PC-9 (cell line): ENCODE measurements around the gene BASP1. TPM values are rescaled to one million over a fixed set of nuclear protein-coding genes. Genes with fewer than 3 reads are reported as not detected.

ENCODE experiments used
- BruUV-seq: library from RNA; stranded (reverse); fragments of 400-500 nt; replicated peaks from 2 replicates; lab custom pipeline; 2021; lab: Mats Ljungman, UMichigan
- CTCF ChIA-PET: fragments of 300-600 bp; sonication (Branson Sonifier 250); formaldehyde crosslinking; loops from one replicate; lab custom pipeline; 2022; ENCODE audit warnings: antibody characterized with exemption; lab: Charles Lee
- POLR2A ChIA-PET: fragments of 300-600 bp; sonication (Branson Sonifier 250); formaldehyde crosslinking; loops from one replicate; lab custom pipeline; 2022; ENCODE audit warnings: antibody characterized with exemption; ENCODE audit not compliant: unreplicated experiment; lab: Charles Lee
- DNase-seq, 2 experiments: peaks; one replicate each; pipeline versions ENCODE4 v3.0.0 to v3.0.0-alpha.2; 2015 to 2022; ENCODE audit warnings: mixed read lengths in 1 of 2
- H2AFZ ChIP-seq: fragments of 200-600 bp; sonication (generic); 2 replicates; pipeline ENCODE4 v1.8.1; 2017; ENCODE audit warnings: antibody characterized with exemption
- H3F3A ChIP-seq: fragments of 200-600 bp; sonication (generic); 2 replicates; pipeline ENCODE4 v1.8.1; 2017; ENCODE audit warnings: antibody characterized with exemption, mild to moderate bottlenecking, low read depth; ENCODE audit not compliant: insufficient read depth
- H3K27ac ChIP-seq: fragments of 200-600 bp; sonication (generic); 2 replicates; pipeline ENCODE4 v1.6.1; 2016; ENCODE audit warnings: mixed run types
- H3K27me3 ChIP-seq: fragments of 200-600 bp; sonication (generic); 2 replicates; pipeline ENCODE4 v1.6.1; 2016; ENCODE audit warnings: low read depth, mixed run types; ENCODE audit not compliant: insufficient read depth
- H3K36me3 ChIP-seq: fragments of 200-600 bp; sonication (generic); 2 replicates; pipeline ENCODE4 v1.6.1; 2016; ENCODE audit warnings: low read depth, mixed run types
- H3K4me1 ChIP-seq: fragments of 200-600 bp; sonication (generic); replicated peaks from 2 replicates; pipeline ENCODE4 v1.6.1; 2016; ENCODE audit warnings: mixed run types; ENCODE audit not compliant: insufficient read depth
- H3K4me2 ChIP-seq: fragments of 200-600 bp; sonication (generic); 2 replicates; pipeline ENCODE4 v1.6.1; 2017; ENCODE audit warnings: mixed run types
- H3K4me3 ChIP-seq: fragments of 200-600 bp; sonication (generic); 2 replicates; pipeline ENCODE4 v1.6.1; 2016; ENCODE audit warnings: mixed run types
- H3K79me2 ChIP-seq: fragments of 200-600 bp; sonication (generic); 2 replicates; pipeline ENCODE4 v1.6.1; 2017; ENCODE audit warnings: low read depth, mixed run types
- H3K9me2 ChIP-seq: fragments of 200-600 bp; sonication (generic); 2 replicates; pipeline ENCODE4 v1.8.1; 2017; ENCODE audit warnings: mild to moderate bottlenecking; ENCODE audit not compliant: insufficient read depth
- H3K9me3 ChIP-seq: fragments of 200-600 bp; sonication (generic); 2 replicates; pipeline ENCODE4 v1.8.1; 2016; ENCODE audit warnings: low read depth; ENCODE audit not compliant: insufficient read depth
- H4K20me1 ChIP-seq: fragments of 200-600 bp; sonication (generic); 2 replicates; pipeline ENCODE4 v1.8.1; 2017; ENCODE audit not compliant: insufficient read depth
- EZH2 ChIP-seq: fragments of 200-600 bp; sonication (generic); IDR thresholded peaks from 2 replicates; pipeline ENCODE4 v1.8.0; 2017; ENCODE audit warnings: antibody characterized with exemption, low read depth
- intact Hi-C: fragments of 100-400 bp; cut with micrococcal nuclease; formaldehyde crosslinking; loops from one replicate; pipeline ENCODE4 v1.10.0; 2022; ENCODE audit not compliant: unreplicated experiment
- total RNA-seq: library from RNA; stranded (reverse); gene quantifications from 2 replicates; pipeline ENCODE4 v1.2.3, GENCODE V29; 2021
- TF ChIP-seq, protein P1 (sequence below): fragments of 200-600 bp; sonication (generic); conservative IDR thresholded peaks from 2 replicates; pipeline ENCODE4 v1.6.1; 2017; ENCODE audit warnings: mixed run types, antibody characterized with exemption, mild to moderate bottlenecking, moderate library complexity

The BASP1 gene
- total RNA-seq, 1 experiment from 2014 or later = not detected

DNA sequence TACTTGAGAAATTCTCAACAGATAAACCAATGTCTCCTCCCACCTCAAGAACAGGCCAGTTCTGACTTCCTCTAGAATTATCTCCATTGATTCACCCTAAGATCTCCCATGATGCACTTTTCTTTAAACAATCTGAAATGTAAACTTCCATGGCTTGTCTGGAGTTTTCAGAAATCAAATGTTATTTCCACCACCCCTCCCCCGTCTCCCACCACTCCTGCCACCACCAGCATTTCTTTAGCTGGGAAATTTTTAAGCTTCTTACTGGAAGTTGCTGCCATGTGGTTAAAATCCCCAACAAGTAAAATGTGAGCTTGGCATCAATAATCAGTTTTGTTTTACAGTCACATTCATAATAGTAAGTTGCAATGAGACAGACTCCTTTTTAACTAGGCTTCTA, 32.8 kb upstream of the BASP1 start:
- H3K9me2 ChIP-seq = no peaks in the 10 kb centered on the region
- no peaks in the 10 kb centered on the region for H3K27me3 ChIP-seq
- TF ChIP-seq EZH2 = no peak
- peaks cover 6% of the 10 kb centered on the region; the same call in 1 of the 2 replicates for H3K4me1 ChIP-seq
- no peak overlapping the region for H2AFZ ChIP-seq
- H3K9me3 ChIP-seq = no peaks in the 10 kb centered on the region
- no peaks in the 10 kb centered on the region for H3K79me2 ChIP-seq
- intact Hi-C loops = loop anchor here (10.0 kb wide), 1 partner anchor 170 kb away; no protein-coding TSS in a partner anchor
- no peak overlapping the region for H3K27ac ChIP-seq
- H3F3A ChIP-seq = peaks cover 8% of the 10 kb centered on the region
- H3K36me3 ChIP-seq = no peaks in the 10 kb centered on the region
- H4K20me1 ChIP-seq = no peaks in the 10 kb centered on the region
- ChIA-PET CTCF (interaction anchor here (0.7 to 1.0 kb wide), 2 partner anchors 142 to 393 kb away, joined by 3 to 4 read pairs; no protein-coding TSS in a partner anchor), POLR2A (no interaction called here)
- H3K4me2 ChIP-seq = no peak overlapping the region
- no peak for DNase-seq
- no peak overlapping the region for H3K4me3 ChIP-seq
- no TSS peak for BruUV-seq

DNA sequence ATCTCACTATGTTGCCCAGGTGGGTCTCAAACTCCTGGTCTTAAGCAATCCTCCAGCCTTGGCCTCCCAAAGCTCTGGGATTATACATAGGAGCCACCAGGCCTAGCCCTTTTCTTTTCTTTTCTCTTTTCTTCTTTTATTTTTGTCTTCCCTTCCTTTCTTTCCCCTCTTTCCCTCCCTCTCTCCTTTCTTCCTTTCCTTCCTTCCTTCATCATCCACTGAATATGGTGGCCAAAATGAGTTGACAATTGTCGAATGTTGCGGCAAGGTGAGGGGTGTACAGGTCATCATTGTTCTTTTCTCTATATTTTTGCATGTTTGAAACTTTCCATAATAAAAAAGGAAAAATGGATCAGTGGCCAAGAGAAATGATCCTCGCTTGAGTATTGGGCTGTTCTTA, 32.1 kb upstream of the BASP1 start:
- no peaks in the 10 kb centered on the region for H3K9me2 ChIP-seq
- peaks cover 5% of the 10 kb centered on the region for H3K4me1 ChIP-seq
- TF ChIP-seq EZH2 = no peak
- TF ChIP-seq, protein P1, sequence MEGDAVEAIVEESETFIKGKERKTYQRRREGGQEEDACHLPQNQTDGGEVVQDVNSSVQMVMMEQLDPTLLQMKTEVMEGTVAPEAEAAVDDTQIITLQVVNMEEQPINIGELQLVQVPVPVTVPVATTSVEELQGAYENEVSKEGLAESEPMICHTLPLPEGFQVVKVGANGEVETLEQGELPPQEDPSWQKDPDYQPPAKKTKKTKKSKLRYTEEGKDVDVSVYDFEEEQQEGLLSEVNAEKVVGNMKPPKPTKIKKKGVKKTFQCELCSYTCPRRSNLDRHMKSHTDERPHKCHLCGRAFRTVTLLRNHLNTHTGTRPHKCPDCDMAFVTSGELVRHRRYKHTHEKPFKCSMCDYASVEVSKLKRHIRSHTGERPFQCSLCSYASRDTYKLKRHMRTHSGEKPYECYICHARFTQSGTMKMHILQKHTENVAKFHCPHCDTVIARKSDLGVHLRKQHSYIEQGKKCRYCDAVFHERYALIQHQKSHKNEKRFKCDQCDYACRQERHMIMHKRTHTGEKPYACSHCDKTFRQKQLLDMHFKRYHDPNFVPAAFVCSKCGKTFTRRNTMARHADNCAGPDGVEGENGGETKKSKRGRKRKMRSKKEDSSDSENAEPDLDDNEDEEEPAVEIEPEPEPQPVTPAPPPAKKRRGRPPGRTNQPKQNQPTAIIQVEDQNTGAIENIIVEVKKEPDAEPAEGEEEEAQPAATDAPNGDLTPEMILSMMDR = no peak
- no TSS peak for BruUV-seq
- H2AFZ ChIP-seq = no peak overlapping the region
- ChIA-PET CTCF (interaction anchor here (0.7 kb wide), 1 partner anchor 9 kb away, joined by 10 read pairs; no protein-coding TSS in a partner anchor), POLR2A (no interaction called here)
- no peak overlapping the region for H3K27ac ChIP-seq
- no peak overlapping the region for H3K4me3 ChIP-seq
- H3K36me3 ChIP-seq = no peaks in the 10 kb centered on the region
- H4K20me1 ChIP-seq = no peaks in the 10 kb centered on the region
- H3K79me2 ChIP-seq = no peaks in the 10 kb centered on the region
- H3K9me3 ChIP-seq = no peaks in the 10 kb centered on the region
- H3K27me3 ChIP-seq = no peaks in the 10 kb centered on the region
- DNase-seq = no peak
- no peak overlapping the region for H3K4me2 ChIP-seq
- intact Hi-C loops = loop anchor here (5.0 to 10.0 kb wide), 2 partner anchors 128 to 171 kb away; no protein-coding TSS in a partner anchor
- peaks cover 6% of the 10 kb centered on the region for H3F3A ChIP-seq

DNA sequence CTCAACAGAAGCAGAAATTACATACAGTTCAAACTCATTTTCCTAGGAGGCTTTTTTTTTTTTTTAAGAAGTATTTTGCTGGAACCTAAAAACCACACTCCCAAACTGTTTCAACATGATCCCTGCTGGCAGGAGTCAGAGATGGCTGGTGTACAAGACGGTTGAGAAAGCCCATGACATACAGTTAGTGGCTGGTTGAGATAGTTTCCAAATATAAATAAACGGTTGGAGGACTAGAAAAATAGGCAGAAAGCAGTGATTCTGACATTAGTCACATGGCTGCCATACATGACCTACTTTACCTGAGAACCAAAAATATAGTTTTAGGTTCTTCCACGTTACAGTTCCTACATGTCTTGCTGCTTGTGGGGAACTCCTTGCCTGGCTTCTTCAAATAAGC, 31.7 kb upstream of the BASP1 start:
- Histone ChIP-seq H3K27me3 (no peaks in the 10 kb centered on the region), H3K4me3 (no peak overlapping the region), H3K9me3 (no peaks in the 10 kb centered on the region), H3K36me3 (no peaks in the 10 kb centered on the region), H3F3A (peaks cover 4% of the 10 kb centered on the region), H3K79me2 (no peaks in the 10 kb centered on the region), H3K4me2 (no peak overlapping the region), H2AFZ (no peak overlapping the region), H4K20me1 (no peaks in the 10 kb centered on the region), H3K4me1 (peaks cover 3% of the 10 kb centered on the region), H3K27ac (no peak overlapping the region), H3K9me2 (no peaks in the 10 kb centered on the region)
- CTCF ChIA-PET = interaction anchor here (0.6 to 0.9 kb wide), 3 partner anchors 8 to 102 kb away, joined by 3 to 10 read pairs (median 4); no protein-coding TSS in a partner anchor
- TF ChIP-seq, protein P1 = no peak
- TF ChIP-seq EZH2 = no peak
- no peak for DNase-seq
- intact Hi-C loops = loop anchor here (5.0 to 10.0 kb wide), 2 partner anchors 128 to 171 kb away; no protein-coding TSS in a partner anchor
- POLR2A ChIA-PET = interaction anchor here (0.6 kb wide), 1 partner anchor 558 kb away, joined by 16 read pairs; no protein-coding TSS in a partner anchor
- no TSS peak for BruUV-seq
